BLaER1 (cell line): ENCODE results near the gene NOD1.
"Not testable (repeated sequence)": the region's sequence is repeated elsewhere in the genome, so short reads cannot be mapped to it uniquely, and the experiment has no call there.

ENCODE experiments used
- H3K27ac ChIP-seq: shearing (Covaris generic); formaldehyde crosslinking; 2 replicates; pipeline ENCODE4 v1.8.1; 2022
- H3K27me3 ChIP-seq: shearing (Covaris generic); formaldehyde crosslinking; 2 replicates; pipeline ENCODE4 v1.8.1; 2022
- H3K36me3 ChIP-seq: shearing (Covaris generic); formaldehyde crosslinking; 2 replicates; pipeline ENCODE4 v1.8.1; 2022
- H3K4me1 ChIP-seq: shearing (Covaris generic); formaldehyde crosslinking; 2 replicates; pipeline ENCODE4 v1.8.1; 2022
- H3K4me2 ChIP-seq: shearing (Covaris generic); formaldehyde crosslinking; 2 replicates; pipeline ENCODE4 v1.8.1; 2022
- H3K4me3 ChIP-seq: shearing (Covaris generic); formaldehyde crosslinking; 2 replicates; pipeline ENCODE4 v1.8.1; 2022
- H3K9ac ChIP-seq: shearing (Covaris generic); formaldehyde crosslinking; 2 replicates; pipeline ENCODE4 v1.8.1; 2022
- H3K9me3 ChIP-seq: shearing (Covaris generic); formaldehyde crosslinking; 2 replicates; pipeline ENCODE4 v1.8.1; 2022
- H4K20me1 ChIP-seq: shearing (Covaris generic); formaldehyde crosslinking; 2 replicates; pipeline ENCODE4 v1.8.1; 2022
- Cebpa-rat ChIP-seq: shearing (Covaris generic); IDR thresholded peaks from 2 replicates; pipeline ENCODE4 v1.8.1; 2022

NOD1 gene

GRCh38 chr7:30406664-30407425, 71.7 kb downstream of the NOD1 start:
- TF ChIP-seq Cebpa-rat: no peak
- Histone ChIP-seq H3K9me3 (no peaks in the 10 kb centered on the region), H3K9ac (no peak overlapping the region), H3K27me3 (no peaks in the 10 kb centered on the region), H3K36me3 (peaks cover 11% of the 10 kb centered on the region; the same call in 1 of the 2 replicates), H3K27ac (no peak overlapping the region), H3K4me2 (no peak overlapping the region), H3K4me1 (peaks cover 6% of the 10 kb centered on the region; the same call in 1 of the 2 replicates), H3K4me3 (no peak overlapping the region), H4K20me1 (no peaks in the 10 kb centered on the region)

GRCh38 chr7:30405179-30405578, 73.4 kb downstream of the NOD1 start:
- Histone ChIP-seq H3K9ac (no peak overlapping the region), H3K27me3 (no peaks in the 10 kb centered on the region), H3K27ac (no peak overlapping the region), H3K9me3 (no peaks in the 10 kb centered on the region), H3K36me3 (peaks cover 11% of the 10 kb centered on the region; the same call in 1 of the 2 replicates), H3K4me1 (no peaks in the 10 kb centered on the region), H3K4me3 (no peak overlapping the region), H4K20me1 (no peaks in the 10 kb centered on the region), H3K4me2 (no peak overlapping the region)
- TF ChIP-seq Cebpa-rat: no peak

DNA sequence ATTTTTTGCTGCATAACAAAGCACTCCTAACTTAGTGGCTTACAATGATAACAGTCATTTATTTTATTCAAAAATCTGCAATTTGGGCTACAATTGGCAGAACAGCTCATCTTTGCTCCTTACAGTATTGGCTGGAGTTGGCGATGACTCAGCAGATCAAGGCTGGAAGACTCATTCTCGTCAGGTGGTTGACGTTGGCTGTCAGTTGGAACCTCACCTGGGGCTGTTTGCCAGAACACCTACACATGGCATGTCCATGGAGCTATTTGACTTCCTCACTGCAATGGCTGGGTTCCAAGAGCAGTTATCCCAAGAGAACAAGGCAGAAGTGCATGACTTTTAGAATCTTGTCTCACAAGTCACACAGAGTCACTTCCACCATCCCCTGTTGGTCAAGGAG, 75.1 kb downstream of the NOD1 start:
- no peak overlapping the region for H3K9ac ChIP-seq
- no peak overlapping the region for H3K27ac ChIP-seq
- H3K36me3 ChIP-seq: peaks cover 11% of the 10 kb centered on the region; the same call in 1 of the 2 replicates
- H3K4me3 ChIP-seq: no peak overlapping the region
- H3K27me3 ChIP-seq: no peaks in the 10 kb centered on the region
- no peaks in the 10 kb centered on the region for H3K9me3 ChIP-seq
- H3K4me1 ChIP-seq: no peaks in the 10 kb centered on the region
- TF ChIP-seq Cebpa-rat: no peak
- no peaks in the 10 kb centered on the region for H4K20me1 ChIP-seq
- H3K4me2 ChIP-seq: no peak overlapping the region

DNA sequence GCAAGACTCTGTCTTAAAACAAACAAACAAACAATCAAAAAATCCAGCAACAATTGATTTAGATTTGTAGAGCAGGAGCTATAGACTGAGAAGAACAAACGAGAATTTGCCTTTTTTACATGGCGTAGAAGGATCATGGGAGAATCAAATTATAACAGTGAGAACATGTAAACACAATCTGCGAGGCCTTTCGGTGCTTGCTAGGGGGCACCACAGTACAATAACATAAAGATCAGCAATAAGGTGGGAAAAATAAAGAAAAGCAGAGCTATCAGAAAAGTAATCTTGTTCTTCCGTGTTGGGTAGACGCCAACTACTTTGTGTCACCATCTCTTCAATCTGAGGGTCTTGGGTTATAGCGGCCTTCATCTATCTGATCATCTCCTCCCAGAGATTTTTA, 82.2 kb downstream of the NOD1 start:
- Histone ChIP-seq H3K9me3 (no peaks in the 10 kb centered on the region), H3K4me3 (no peak overlapping the region), H3K4me2 (no peak overlapping the region), H4K20me1 (no peaks in the 10 kb centered on the region), H3K27ac (no peak overlapping the region), H3K4me1 (no peaks in the 10 kb centered on the region), H3K9ac (no peak overlapping the region), H3K27me3 (no peaks in the 10 kb centered on the region), H3K36me3 (no peaks in the 10 kb centered on the region)
- TF ChIP-seq Cebpa-rat: no peak

DNA sequence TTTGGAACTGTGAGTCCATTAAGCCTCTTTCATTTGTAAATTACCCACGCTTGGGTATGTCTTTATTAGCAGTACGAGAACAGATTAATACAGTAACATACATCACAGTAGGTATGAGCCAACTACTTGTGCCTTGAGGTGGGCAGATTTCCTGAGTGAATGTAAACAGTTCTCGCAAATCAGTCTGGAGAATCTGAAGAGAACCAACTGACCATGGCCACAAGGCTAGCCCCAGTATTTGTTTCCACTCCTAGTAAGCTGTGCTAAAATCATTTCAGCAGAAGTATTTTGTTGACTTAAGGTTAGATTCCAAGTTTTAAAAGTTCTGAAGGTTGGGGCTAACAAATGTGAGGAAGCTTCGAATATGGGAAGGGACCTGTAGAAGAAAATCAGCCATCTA, 82.9 kb downstream of the NOD1 start:
- H3K27me3 ChIP-seq: no peaks in the 10 kb centered on the region
- TF ChIP-seq Cebpa-rat: no peak
- no peak overlapping the region for H3K27ac ChIP-seq
- no peaks in the 10 kb centered on the region for H3K4me1 ChIP-seq
- H3K4me2 ChIP-seq: no peak overlapping the region
- H3K36me3 ChIP-seq: no peaks in the 10 kb centered on the region
- H3K9ac ChIP-seq: no peak overlapping the region
- H3K4me3 ChIP-seq: no peak overlapping the region
- H4K20me1 ChIP-seq: no peaks in the 10 kb centered on the region
- no peaks in the 10 kb centered on the region for H3K9me3 ChIP-seq

GRCh38 chr7:30391806-30392205, 86.8 kb downstream of the NOD1 start:
- Histone ChIP-seq H3K27me3 (no peaks in the 10 kb centered on the region), H3K4me2 (no peak overlapping the region), H3K36me3 (peaks cover 12% of the 10 kb centered on the region), H3K27ac (no peak overlapping the region), H3K4me3 (no peak overlapping the region), H4K20me1 (no peaks in the 10 kb centered on the region), H3K9ac (no peak overlapping the region), H3K9me3 (no peaks in the 10 kb centered on the region; the same call in 1 of the 2 replicates), H3K4me1 (no peaks in the 10 kb centered on the region)
- no peak for TF ChIP-seq Cebpa-rat

- Histone ChIP-seq H3K4me2 (no peak overlapping the region), H3K9me3 (no peaks in the 10 kb centered on the region; the same call in 1 of the 2 replicates), H3K9ac (no peak overlapping the region), H3K27ac (no peak overlapping the region), H3K4me3 (no peak overlapping the region), H3K4me1 (no peaks in the 10 kb centered on the region), H4K20me1 (no peaks in the 10 kb centered on the region), H3K36me3 (peaks cover 12% of the 10 kb centered on the region), H3K27me3 (no peaks in the 10 kb centered on the region)
- no peak for TF ChIP-seq Cebpa-rat
These were observed 87.6 kb downstream of the NOD1 start for GRCh38 chr7:30390736-30391636.

DNA sequence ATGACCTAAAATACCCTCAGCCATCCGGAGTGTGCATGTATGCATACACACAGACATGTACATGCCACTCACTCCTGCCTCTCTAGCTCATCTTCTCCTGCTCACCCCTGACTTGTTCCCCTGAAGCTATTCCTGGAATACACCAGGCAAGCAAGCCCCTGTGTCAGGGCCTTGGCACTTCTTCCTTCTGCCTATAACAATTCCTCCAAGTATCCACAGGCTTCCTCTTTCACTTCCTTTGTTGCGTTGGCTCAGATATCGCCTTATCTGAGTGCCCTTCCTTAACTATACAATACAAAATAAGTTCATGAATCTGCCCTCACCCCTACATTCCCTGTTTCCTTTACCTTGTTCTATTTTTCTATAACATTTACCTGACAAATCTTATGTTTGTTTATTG, 88.8 kb downstream of the NOD1 start:
- Histone ChIP-seq H3K27me3 (no peaks in the 10 kb centered on the region), H3K9ac (no peak overlapping the region), H3K4me2 (no peak overlapping the region), H3K9me3 (no peaks in the 10 kb centered on the region; the same call in 1 of the 2 replicates), H3K27ac (no peak overlapping the region), H4K20me1 (no peaks in the 10 kb centered on the region), H3K4me3 (no peak overlapping the region), H3K4me1 (no peaks in the 10 kb centered on the region), H3K36me3 (peaks cover 12% of the 10 kb centered on the region)
- TF ChIP-seq Cebpa-rat: no peak

DNA sequence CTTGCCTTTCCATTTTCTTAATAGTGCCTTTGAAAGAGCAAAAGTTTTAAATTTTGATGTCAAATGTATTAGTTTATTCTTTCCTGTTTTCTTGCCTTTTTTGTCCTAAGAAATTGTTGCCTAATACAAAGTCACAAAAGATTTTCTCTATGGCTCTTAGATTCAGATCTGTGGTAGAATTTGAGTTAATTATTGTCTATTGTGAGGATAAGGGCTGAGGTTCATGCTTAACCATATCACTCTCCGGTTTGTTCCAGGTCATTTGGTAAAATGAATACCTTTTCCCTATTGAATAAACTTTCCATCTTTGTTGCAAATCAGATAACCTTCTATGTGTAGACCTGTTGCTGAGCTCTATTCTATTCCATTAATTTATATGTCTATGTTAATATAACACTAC, 96.0 kb downstream of the NOD1 start:
- TF ChIP-seq Cebpa-rat: no peak
- Histone ChIP-seq H3K9ac (no peak overlapping the region), H3K27me3 (no peaks in the 10 kb centered on the region)

DNA sequence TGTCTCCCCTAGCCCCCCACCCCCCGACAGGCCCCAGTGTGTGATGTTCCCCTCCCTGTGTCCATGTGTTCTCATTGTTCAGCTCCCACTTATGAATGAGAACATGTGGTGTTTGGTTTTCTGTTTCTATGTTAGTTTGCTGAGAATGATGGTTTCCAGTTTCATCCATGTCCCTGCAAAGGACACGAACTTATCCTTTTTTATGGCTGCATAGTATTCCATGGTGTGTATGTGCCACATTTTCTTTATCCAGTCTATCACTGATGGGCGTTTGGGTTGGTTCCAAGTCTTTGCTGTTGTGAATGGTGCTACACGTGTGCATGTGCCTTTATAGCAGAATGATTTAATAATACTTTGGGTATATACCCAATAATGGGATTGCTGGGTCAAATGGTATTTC, 97.8 kb downstream of the NOD1 start:
- H3K9ac ChIP-seq, H3K4me2 ChIP-seq, H3K4me1 ChIP-seq, H3K36me3 ChIP-seq, H3K27ac ChIP-seq, H3K27me3 ChIP-seq, H4K20me1 ChIP-seq, H3K4me3 ChIP-seq: not testable (repeated sequence)
- H3K9me3 ChIP-seq: peaks cover 30% of the 10 kb centered on the region

More for the DNA sequence above, 96.0 kb downstream of the NOD1 start:
- Histone ChIP-seq H3K9me3 (peaks cover 30% of the 10 kb centered on the region), H3K36me3 (0 out of 2 replicates have a peak, but pooled peaks cover 4% of the 10 kb centered on the region), H3K27ac (no peak overlapping the region), H3K4me1 (no peaks in the 10 kb centered on the region), H3K4me2 (no peak overlapping the region), H3K4me3 (no peak overlapping the region), H4K20me1 (no peaks in the 10 kb centered on the region)
